CD4-positive, alpha-beta T cell (primary cell): ENCODE data around the gene LAMC2. TPM values are rescaled to one million over a fixed set of nuclear protein-coding genes. Genes with fewer than 3 reads are reported as not detected.

Source experiments
- ATAC-seq: fragments of 200-7000 bp; cut with Tn5 transposase; one replicate; pipeline ENCODE4 v1.10.0; 2022; ENCODE audit warnings: mild to moderate bottlenecking; ENCODE audit not compliant: poor library complexity
- CTCF ChIA-PET: fragments of 350-600 bp; sonication (Branson Sonifier 250); formaldehyde crosslinking; loops from one replicate; lab custom pipeline; 2021; ENCODE audit warnings: antibody characterized with exemption, inconsistent platforms; lab: Charles Lee
- POLR2A ChIA-PET: fragments of 350-600 bp; sonication (Branson Sonifier 250); formaldehyde crosslinking; loops from one replicate; lab custom pipeline; 2021; ENCODE audit warnings: antibody characterized with exemption, inconsistent platforms; lab: Charles Lee
- DNase-seq, 14 experiments: peaks; one replicate each; pipeline ENCODE4 v3.0.0-alpha.2; 2013 to 2020; ENCODE audit warnings: mixed read lengths in 2 of 14
- H3K27ac ChIP-seq, 2 donors: one replicate each; pipeline versions ENCODE4 v1.5.1 to v1.7.0; 2013; ENCODE audit warnings: low read length in 2 of 2, low read depth in 1 of 2, mild to moderate bottlenecking in 1 of 2
- H3K27me3 ChIP-seq, 2 experiments: 1 replicate in 1 of 2; 2 replicates in 1 of 2; pipeline versions ENCODE4 v1.6.1 to v1.7.0; 2013; ENCODE audit warnings: low read length in 2 of 2, control low read depth in 1 of 2, mild to moderate bottlenecking in 1 of 2, moderate library complexity in 1 of 2; ENCODE audit not compliant: insufficient read depth in 2 of 2, control insufficient read depth in 1 of 2
- H3K36me3 ChIP-seq: one replicate; pipeline ENCODE4 v1.6.1; 2013; ENCODE audit warnings: low read length, control low read depth; ENCODE audit not compliant: insufficient read depth
- H3K4me1 ChIP-seq: one replicate; pipeline ENCODE4 v1.6.1; 2013; ENCODE audit warnings: low read length, control low read depth; ENCODE audit not compliant: insufficient read depth
- H3K4me3 ChIP-seq: one replicate; pipeline ENCODE4 v1.5.1; 2013; ENCODE audit warnings: mild to moderate bottlenecking, low read length, moderate library complexity
- H3K9me3 ChIP-seq, 2 experiments: 1 replicate in 1 of 2; 2 replicates in 1 of 2; pipeline versions ENCODE4 v1.6.1 to v1.7.0; 2013; ENCODE audit warnings: low read length in 2 of 2, mild to moderate bottlenecking in 2 of 2, control low read depth in 1 of 2, moderate library complexity in 1 of 2; ENCODE audit not compliant: control insufficient read depth in 1 of 2, insufficient read depth in 1 of 2
- H3K27ac Mint-ChIP-seq: one replicate; pipeline ENCODE4 v1.8.0; 2020; ENCODE audit warnings: mixed read lengths
- H3K27me3 Mint-ChIP-seq: one replicate; pipeline ENCODE4 v1.8.0; 2021; ENCODE audit warnings: mixed read lengths
- H3K36me3 Mint-ChIP-seq: one replicate; pipeline ENCODE4 v1.8.0; 2021; ENCODE audit warnings: low read depth, mixed read lengths
- H3K4me1 Mint-ChIP-seq: one replicate; pipeline ENCODE4 v1.8.0; 2021; ENCODE audit warnings: low read depth, mixed read lengths
- H3K4me3 Mint-ChIP-seq: one replicate; pipeline ENCODE4 v1.8.0; 2020; ENCODE audit warnings: mild to moderate bottlenecking, mixed read lengths
- H3K9me3 Mint-ChIP-seq: one replicate; pipeline ENCODE4 v1.8.0; 2020; ENCODE audit warnings: mixed read lengths
- intact Hi-C, 2 experiments: fragments of 100-400 bp; cut with DNase I in 1 of 2; cut with micrococcal nuclease in 1 of 2; formaldehyde crosslinking; loops; one replicate each; pipeline versions ENCODE4 v1.15.1 to v1.9.0; 2023 to 2025; cut with DNase I, micrococcal nuclease
- total RNA-seq, 174 experiments: library from RNA in 2 of 174; stranded (reverse) in 2 of 174; gene quantifications; one replicate each; pipeline ENCODE4 v1.2.3 and lab custom pipeline; 2021 to 2026
- TF ChIP-seq, protein P1 (sequence below): fragments of 200-600 bp; IDR thresholded peaks from one replicate; pipeline ENCODE4 v1.8.0; 2022; ENCODE audit warnings: antibody characterized with exemption, mild to moderate bottlenecking

LAMC2 gene
- total RNA-seq, 2 experiments from 2014 or later = not detected

DNA sequence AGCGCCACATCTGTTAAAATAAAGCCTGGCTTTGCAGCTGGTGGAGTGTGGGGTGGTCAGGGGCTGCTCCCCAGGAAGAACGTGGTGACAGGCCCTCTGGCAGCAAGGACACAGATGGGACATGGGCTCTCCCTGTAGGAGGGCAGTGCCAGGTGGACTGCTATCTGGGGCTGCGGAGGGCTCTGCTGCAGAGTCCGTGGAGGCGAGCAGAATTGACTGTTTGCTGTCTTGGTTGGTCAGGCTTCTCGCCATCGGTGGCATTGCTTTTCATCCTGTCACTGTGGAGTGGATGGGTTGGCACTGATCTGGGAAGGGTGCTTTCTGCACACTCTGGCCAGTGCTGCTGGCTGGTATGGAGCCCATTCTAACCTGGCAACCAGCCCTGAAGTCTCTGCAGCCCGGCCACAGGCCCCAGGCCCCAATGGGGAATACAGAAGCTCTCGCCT is 103.0 kb downstream of the LAMC2 start:
- DNase-seq = no peak
- Mint-ChIP-seq H3K9me3 (no peaks in the 10 kb centered on the region), H3K4me1 (no peaks in the 10 kb centered on the region), H3K4me3 (no peak overlapping the region), H3K27me3 (peaks cover 4% of the 10 kb centered on the region), H3K27ac (no peak overlapping the region), H3K36me3 (no peaks in the 10 kb centered on the region)
- ChIA-PET POLR2A (no interaction called here), CTCF (no interaction called here)
- Histone ChIP-seq H3K27me3 (peaks cover 0 to 2% of the 10 kb centered on the region in 2 experiments), H3K9me3 (no peaks in the 10 kb centered on the region), H3K4me1 (no peaks in the 10 kb centered on the region), H3K4me3 (no peak overlapping the region), H3K36me3 (no peaks in the 10 kb centered on the region), H3K27ac (no peak overlapping the region)
- TF ChIP-seq, protein P1, sequence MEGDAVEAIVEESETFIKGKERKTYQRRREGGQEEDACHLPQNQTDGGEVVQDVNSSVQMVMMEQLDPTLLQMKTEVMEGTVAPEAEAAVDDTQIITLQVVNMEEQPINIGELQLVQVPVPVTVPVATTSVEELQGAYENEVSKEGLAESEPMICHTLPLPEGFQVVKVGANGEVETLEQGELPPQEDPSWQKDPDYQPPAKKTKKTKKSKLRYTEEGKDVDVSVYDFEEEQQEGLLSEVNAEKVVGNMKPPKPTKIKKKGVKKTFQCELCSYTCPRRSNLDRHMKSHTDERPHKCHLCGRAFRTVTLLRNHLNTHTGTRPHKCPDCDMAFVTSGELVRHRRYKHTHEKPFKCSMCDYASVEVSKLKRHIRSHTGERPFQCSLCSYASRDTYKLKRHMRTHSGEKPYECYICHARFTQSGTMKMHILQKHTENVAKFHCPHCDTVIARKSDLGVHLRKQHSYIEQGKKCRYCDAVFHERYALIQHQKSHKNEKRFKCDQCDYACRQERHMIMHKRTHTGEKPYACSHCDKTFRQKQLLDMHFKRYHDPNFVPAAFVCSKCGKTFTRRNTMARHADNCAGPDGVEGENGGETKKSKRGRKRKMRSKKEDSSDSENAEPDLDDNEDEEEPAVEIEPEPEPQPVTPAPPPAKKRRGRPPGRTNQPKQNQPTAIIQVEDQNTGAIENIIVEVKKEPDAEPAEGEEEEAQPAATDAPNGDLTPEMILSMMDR = no peak
- ATAC-seq = no peak
- intact Hi-C loops = no loop called here

DNA sequence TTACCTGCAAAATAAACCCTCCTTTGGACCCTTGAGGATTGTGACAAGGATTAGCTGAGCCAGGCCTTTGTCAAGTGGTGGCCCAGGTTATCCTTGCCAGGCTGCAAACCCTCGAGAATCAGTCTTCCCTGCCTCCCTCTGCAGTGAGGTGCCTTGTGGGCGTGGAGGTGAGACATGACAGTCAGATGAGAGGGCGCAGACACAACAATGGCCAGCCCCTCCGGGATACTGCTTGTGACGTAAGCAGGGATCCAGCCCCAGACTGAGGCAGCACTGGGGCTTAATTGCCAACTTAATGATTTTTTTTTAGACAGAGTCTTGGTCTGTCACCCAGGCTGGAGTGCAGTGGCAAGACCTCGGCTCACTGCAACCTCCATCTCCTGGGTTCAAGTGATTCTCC is 104.6 kb downstream of the LAMC2 start:
- DNase-seq (no peak), ATAC-seq (no peak)
- no peak overlapping the region for H3K4me3 Mint-ChIP-seq
- H3K27me3 ChIP-seq = peaks cover 0 to 2% of the 10 kb centered on the region in 2 experiments
- POLR2A ChIA-PET = no interaction called here
- intact Hi-C loops = no loop called here
- no peak overlapping the region for H3K27ac Mint-ChIP-seq
- CTCF ChIA-PET = no interaction called here
- H3K9me3 ChIP-seq = no peaks in the 10 kb centered on the region
- no peaks in the 10 kb centered on the region for H3K4me1 Mint-ChIP-seq
- TF ChIP-seq, protein P1 = no peak
- no peak overlapping the region for H3K4me3 ChIP-seq
- H3K36me3 ChIP-seq = no peaks in the 10 kb centered on the region
- no peak overlapping the region for H3K27ac ChIP-seq
- no peaks in the 10 kb centered on the region for H3K9me3 Mint-ChIP-seq
- H3K4me1 ChIP-seq = no peaks in the 10 kb centered on the region
- H3K36me3 Mint-ChIP-seq = no peaks in the 10 kb centered on the region
- H3K27me3 Mint-ChIP-seq = no peaks in the 10 kb centered on the region

DNA sequence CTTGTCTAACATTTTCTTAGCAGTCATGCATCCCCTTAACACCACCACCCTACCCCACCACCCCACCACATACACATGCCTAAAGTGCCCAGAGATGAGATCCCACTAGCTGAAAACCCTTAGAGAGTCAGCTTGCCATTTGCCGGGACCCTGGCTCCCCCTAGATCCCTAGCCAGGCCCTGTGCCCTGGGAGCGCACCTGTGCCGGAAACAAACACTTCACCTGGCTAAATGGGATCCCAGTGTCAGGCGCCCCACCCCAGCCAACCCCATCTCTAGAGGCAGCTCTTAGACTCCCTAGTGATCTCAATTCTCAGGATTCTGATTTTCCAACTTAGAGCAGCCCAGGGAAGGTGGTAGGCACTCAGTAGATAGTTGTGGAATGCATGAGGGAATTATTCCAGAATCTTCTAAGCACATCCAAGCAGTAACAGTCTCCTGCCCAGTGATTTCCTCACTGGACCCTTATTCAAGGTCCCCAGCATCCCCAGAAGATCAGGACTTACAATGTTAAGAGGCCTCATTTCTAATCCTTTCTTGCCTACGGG is 105.2 kb downstream of the LAMC2 start:
- H3K4me3 Mint-ChIP-seq = no peak overlapping the region
- no peak overlapping the region for H3K27ac Mint-ChIP-seq
- no peaks in the 10 kb centered on the region for H3K4me1 Mint-ChIP-seq
- no peaks in the 10 kb centered on the region for H3K27me3 Mint-ChIP-seq
- no peaks in the 10 kb centered on the region for H3K36me3 ChIP-seq
- no peaks in the 10 kb centered on the region for H3K36me3 Mint-ChIP-seq
- no peak overlapping the region for H3K4me3 ChIP-seq
- H3K27me3 ChIP-seq = peaks cover 0 to 2% of the 10 kb centered on the region in 2 experiments
- no peaks in the 10 kb centered on the region for H3K9me3 Mint-ChIP-seq
- ATAC-seq = no peak
- H3K4me1 ChIP-seq = no peaks in the 10 kb centered on the region
- POLR2A ChIA-PET = no interaction called here
- no peaks in the 10 kb centered on the region for H3K9me3 ChIP-seq
- intact Hi-C loops = no loop called here
- no peak for DNase-seq
- no peak overlapping the region for H3K27ac ChIP-seq
- CTCF ChIA-PET = no interaction called here
- TF ChIP-seq, protein P1 = no peak
